Measurements from ENCODE around the gene DNMT3L.
"Not testable (repeated sequence)": the region's sequence is repeated elsewhere in the genome, so short reads cannot be mapped to it uniquely, and the experiment has no call there.

- TF ChIP-seq CTCF (IDR thresholded peaks at IDR 0.05; ENCODE audit: insufficient read depth, low read depth, low read length); EZH2 (IDR thresholded peaks at IDR 0.05; ENCODE audit: insufficient read depth, low read length): not testable (repeated sequence)
These were observed 41.0 kb downstream of the DNMT3L start for GRCh38 chr21:44220674-44221073.

Measured in astrocyte (in vitro differentiated cells and primary cell).